SH-SY5Y (cell line): ENCODE results near the gene AGTPBP1.

ENCODE experiments used
- GATA2 ChIP-seq: IDR thresholded peaks from 2 replicates; pipeline ENCODE4 v1.6.1; 2011; ENCODE audit warnings: mild to moderate bottlenecking, low read depth, low read length
- GATA3 ChIP-seq: IDR thresholded peaks from 2 replicates; pipeline ENCODE4 v1.6.1; 2011; ENCODE audit warnings: low read depth, mild to moderate bottlenecking, low read length, moderate library complexity

DNA sequence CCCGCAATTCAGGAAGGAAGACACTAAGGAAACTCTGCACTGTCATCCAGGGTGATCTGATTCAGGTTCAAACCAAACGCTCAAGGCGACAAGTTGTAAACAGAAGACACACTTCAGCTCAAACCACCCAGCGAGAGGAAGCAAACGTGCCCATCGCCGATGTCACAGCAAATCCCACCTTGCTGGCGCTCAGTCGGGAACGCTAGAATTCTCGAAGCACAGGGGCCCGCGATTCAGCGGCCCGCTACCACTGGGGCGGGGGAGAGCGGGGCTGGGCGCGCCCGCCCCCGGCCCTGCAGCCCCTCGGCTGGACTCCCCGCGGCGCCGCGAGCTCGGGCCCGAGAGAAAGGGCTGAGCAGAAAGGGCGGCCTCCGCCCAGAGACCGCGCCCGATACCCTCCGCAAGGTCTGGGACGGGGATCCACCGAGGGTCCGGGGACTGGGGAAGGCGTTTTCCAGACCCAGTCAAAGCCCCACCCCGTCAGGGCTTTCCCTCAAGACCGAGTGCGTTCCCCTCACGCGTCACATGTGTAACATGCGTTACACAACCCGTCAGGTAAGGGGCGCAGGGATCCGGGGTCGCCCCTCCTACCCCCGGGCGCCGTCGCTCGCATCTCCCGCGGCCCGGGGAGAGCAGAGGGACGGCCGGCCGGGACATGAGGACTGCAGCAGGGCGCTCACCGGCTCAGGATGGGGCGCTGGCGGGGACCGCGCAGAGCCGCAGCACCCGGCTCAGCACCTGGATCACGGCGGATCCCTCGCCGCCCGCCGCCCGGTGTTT, 469 bp downstream of the AGTPBP1 start:
- TF ChIP-seq GATA2 = no peak
- no peak for TF ChIP-seq GATA3
